DND-41 (cell line): ENCODE results near the gene FBXW12.

ENCODE experiments used
- EZH2 ChIP-seq: IDR thresholded peaks from 3 replicates; pipeline ENCODE4 v1.6.1; 2012; ENCODE audit warnings: borderline replicate concordance, low read depth, mild to moderate bottlenecking, moderate library complexity, low read length, inconsistent platforms; ENCODE audit not compliant: severe bottlenecking
- TF ChIP-seq, protein P1 (sequence below): IDR thresholded peaks from 2 replicates; pipeline ENCODE4 v1.5.1; 2012; ENCODE audit warnings: borderline replicate concordance, low read length, moderate library complexity, mild to moderate bottlenecking; ENCODE audit not compliant: poor library complexity, severe bottlenecking; ENCODE audit errors: extremely low read depth

DNA sequence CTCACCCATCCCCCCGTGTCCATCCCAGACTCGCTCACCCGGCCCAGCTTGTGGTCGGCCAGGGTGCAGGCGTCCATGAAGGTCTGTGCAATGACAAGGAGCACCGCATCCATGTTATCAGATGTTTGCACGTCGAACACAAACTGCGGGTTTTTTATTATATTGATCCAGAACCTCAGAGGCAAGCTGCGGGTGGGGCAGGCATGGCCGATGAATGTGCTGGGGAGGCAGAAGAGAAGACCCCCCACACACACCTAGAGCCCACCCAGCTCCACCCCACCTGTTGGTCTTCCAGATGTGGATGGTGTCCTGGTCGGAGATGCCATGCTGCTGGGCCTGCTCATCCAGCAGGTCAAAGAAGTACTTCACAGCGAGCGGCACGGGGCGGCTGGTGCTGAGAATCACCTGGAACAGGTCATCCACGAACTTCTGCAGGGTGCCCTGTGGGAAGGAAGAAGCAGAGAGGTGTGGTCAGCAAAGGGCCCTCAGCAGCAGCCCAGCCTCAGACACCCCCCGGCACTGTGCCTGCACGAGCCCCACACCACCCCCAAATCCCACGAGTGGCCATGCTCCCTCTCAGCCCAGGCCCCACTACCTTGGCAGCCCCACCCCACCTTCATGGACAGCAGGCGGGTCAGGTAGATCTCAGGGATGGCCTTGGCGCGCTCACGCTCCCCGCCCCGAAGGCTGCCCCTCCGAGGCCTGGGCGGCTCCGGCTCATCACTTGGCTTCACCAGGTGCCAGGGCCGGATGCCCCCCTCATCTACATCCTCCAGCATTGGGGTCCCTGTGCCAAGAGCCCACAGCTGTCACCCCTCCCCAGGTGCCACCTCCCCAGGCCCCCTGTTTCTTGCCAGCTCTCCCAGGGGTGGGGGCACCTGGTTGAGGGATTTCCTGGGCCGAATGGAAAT lies 37.5 kb downstream of the FBXW12 start:
- TF ChIP-seq, protein P1, sequence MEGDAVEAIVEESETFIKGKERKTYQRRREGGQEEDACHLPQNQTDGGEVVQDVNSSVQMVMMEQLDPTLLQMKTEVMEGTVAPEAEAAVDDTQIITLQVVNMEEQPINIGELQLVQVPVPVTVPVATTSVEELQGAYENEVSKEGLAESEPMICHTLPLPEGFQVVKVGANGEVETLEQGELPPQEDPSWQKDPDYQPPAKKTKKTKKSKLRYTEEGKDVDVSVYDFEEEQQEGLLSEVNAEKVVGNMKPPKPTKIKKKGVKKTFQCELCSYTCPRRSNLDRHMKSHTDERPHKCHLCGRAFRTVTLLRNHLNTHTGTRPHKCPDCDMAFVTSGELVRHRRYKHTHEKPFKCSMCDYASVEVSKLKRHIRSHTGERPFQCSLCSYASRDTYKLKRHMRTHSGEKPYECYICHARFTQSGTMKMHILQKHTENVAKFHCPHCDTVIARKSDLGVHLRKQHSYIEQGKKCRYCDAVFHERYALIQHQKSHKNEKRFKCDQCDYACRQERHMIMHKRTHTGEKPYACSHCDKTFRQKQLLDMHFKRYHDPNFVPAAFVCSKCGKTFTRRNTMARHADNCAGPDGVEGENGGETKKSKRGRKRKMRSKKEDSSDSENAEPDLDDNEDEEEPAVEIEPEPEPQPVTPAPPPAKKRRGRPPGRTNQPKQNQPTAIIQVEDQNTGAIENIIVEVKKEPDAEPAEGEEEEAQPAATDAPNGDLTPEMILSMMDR = no peak
- TF ChIP-seq EZH2 = no peak
